Erythroblast (primary cell): ENCODE data around the gene GNG7.

ENCODE experiments used
- GATA1 ChIP-seq: IDR thresholded peaks from 2 replicates; pipeline ENCODE4 v1.6.1; 2011; ENCODE audit warnings: low read depth, mild to moderate bottlenecking, control low read depth, low read length, moderate library complexity
- POLR2A ChIP-seq: IDR thresholded peaks from 2 replicates; pipeline ENCODE4 v1.6.1; 2011; ENCODE audit warnings: mild to moderate bottlenecking, low read length

GRCh38 chr19:2558543-2558942 is 144.0 kb downstream of the GNG7 start:
- TF ChIP-seq POLR2A, result no peak
- TF ChIP-seq GATA1, result no peak
